ENCODE results near the gene SH3GL2.

The SH3GL2 gene

GRCh38 chr9:17611917-17612316 lies 33.1 kb downstream of the SH3GL2 start:
- no peak for DNase-seq

GRCh38 chr9:17613758-17614157 lies 34.9 kb downstream of the SH3GL2 start:
- DNase-seq: no peak

- DNase-seq: no peak
Measured at GRCh38 chr9:17614250-17614649, 35.4 kb downstream of the SH3GL2 start.

- no peak for DNase-seq
Measured at GRCh38 chr9:17614903-17615302, 36.0 kb downstream of the SH3GL2 start.

- no peak for DNase-seq
Measured at GRCh38 chr9:17622141-17622540, 43.3 kb downstream of the SH3GL2 start.

GRCh38 chr9:17622749-17623148 lies 43.9 kb downstream of the SH3GL2 start:
- no peak for DNase-seq

- no peak for DNase-seq
Measured at GRCh38 chr9:17623965-17624364, 45.1 kb downstream of the SH3GL2 start.

- DNase-seq: no peak
Measured at GRCh38 chr9:17624571-17624970, 45.7 kb downstream of the SH3GL2 start.

- DNase-seq: no peak
Measured at GRCh38 chr9:17625644-17626388, 47.0 kb downstream of the SH3GL2 start.

- DNase-seq: no peak
Measured at GRCh38 chr9:17627641-17628040, 48.8 kb downstream of the SH3GL2 start.

GRCh38 chr9:17628624-17629023 lies 49.8 kb downstream of the SH3GL2 start:
- no peak for DNase-seq

GRCh38 chr9:17630531-17630949 lies 51.7 kb downstream of the SH3GL2 start:
- DNase-seq: no peak

GRCh38 chr9:17631396-17631795 lies 52.5 kb downstream of the SH3GL2 start:
- no peak for DNase-seq

- DNase-seq: no peak
Measured at GRCh38 chr9:17632994-17633393, 54.1 kb downstream of the SH3GL2 start.

- no peak for DNase-seq
Measured at GRCh38 chr9:17635115-17635890, 56.4 kb downstream of the SH3GL2 start.

- DNase-seq: no peak
Measured at GRCh38 chr9:17636349-17636748, 57.5 kb downstream of the SH3GL2 start.

GRCh38 chr9:17636821-17637220 lies 58.0 kb downstream of the SH3GL2 start:
- no peak for DNase-seq

- no peak for DNase-seq
Measured at GRCh38 chr9:17637229-17637628, 58.4 kb downstream of the SH3GL2 start.

GRCh38 chr9:17648516-17648915 lies 69.7 kb downstream of the SH3GL2 start:
- DNase-seq: no peak

- DNase-seq: no peak
Measured at GRCh38 chr9:17651725-17652124, 72.9 kb downstream of the SH3GL2 start.

- no peak for DNase-seq
Measured at GRCh38 chr9:17653947-17654465, 75.1 kb downstream of the SH3GL2 start.

GRCh38 chr9:17656889-17657288 lies 78.0 kb downstream of the SH3GL2 start:
- DNase-seq: no peak

- DNase-seq: no peak
Measured at GRCh38 chr9:17658237-17658636, 79.4 kb downstream of the SH3GL2 start.

GRCh38 chr9:17660158-17660557 lies 81.3 kb downstream of the SH3GL2 start:
- no peak for DNase-seq

All from hematopoietic multipotent progenitor cell treated with erythropoietin and hydrocortisone succinate and interleukin-3 and kit ligand, for 6 days (in vitro differentiated cells).